Measurements from ENCODE around the gene EPHA6.
"Not testable (repeated sequence)": the region's sequence is repeated elsewhere in the genome, so short reads cannot be mapped to it uniquely, and the experiment has no call there.

EPHA6 gene

GRCh38 chr3:97612632-97613031, 798.2 kb downstream of the EPHA6 start:
- DNase-seq (no peak), ATAC-seq (replicated peaks) (no peak)
- H3K27me3 Mint-ChIP-seq = no peaks in the 10 kb centered on the region
- H3K36me3 Mint-ChIP-seq = no peaks in the 10 kb centered on the region
- H3K27ac Mint-ChIP-seq = no peak overlapping the region
- no peaks in the 10 kb centered on the region for H3K4me1 Mint-ChIP-seq
- peaks cover 0 to 3% of the 10 kb centered on the region in 2 donors for H3K9me3 Mint-ChIP-seq
- H3K4me3 Mint-ChIP-seq = no peak overlapping the region

- peaks cover 0 to 6% of the 10 kb centered on the region in 2 donors for H3K9me3 Mint-ChIP-seq
- H3K27me3 Mint-ChIP-seq = no peaks in the 10 kb centered on the region
- no peak for DNase-seq
- no peak for ATAC-seq (replicated peaks)
- no peaks in the 10 kb centered on the region for H3K4me1 Mint-ChIP-seq
- H3K4me3 Mint-ChIP-seq = no peak overlapping the region
- no peaks in the 10 kb centered on the region for H3K36me3 Mint-ChIP-seq
- no peak overlapping the region for H3K27ac Mint-ChIP-seq
Observed at GRCh38 chr3:97613139-97613538, 798.7 kb downstream of the EPHA6 start.

- not testable (repeated sequence) for DNase-seq; H3K36me3 Mint-ChIP-seq; H3K4me1 Mint-ChIP-seq; H3K4me3 Mint-ChIP-seq; ATAC-seq (replicated peaks); H3K9me3 Mint-ChIP-seq; H3K27ac Mint-ChIP-seq; H3K27me3 Mint-ChIP-seq
Observed at GRCh38 chr3:97620514-97620913, 806.1 kb downstream of the EPHA6 start.

- no peaks in the 10 kb centered on the region for H3K4me1 Mint-ChIP-seq
- H3K27ac Mint-ChIP-seq = no peak overlapping the region
- peaks cover 0 to 2% of the 10 kb centered on the region in 2 donors for H3K9me3 Mint-ChIP-seq
- H3K36me3 Mint-ChIP-seq = no peaks in the 10 kb centered on the region
- H3K27me3 Mint-ChIP-seq = no peaks in the 10 kb centered on the region
- no peak for DNase-seq
- H3K4me3 Mint-ChIP-seq = no peak overlapping the region
- ATAC-seq (replicated peaks) = no peak
Observed at GRCh38 chr3:97636465-97636864, 822.1 kb downstream of the EPHA6 start.

- no peak for ATAC-seq (replicated peaks)
- DNase-seq = no peak
- H3K27me3 Mint-ChIP-seq = no peaks in the 10 kb centered on the region
- no peak overlapping the region for H3K4me3 Mint-ChIP-seq
- H3K36me3 Mint-ChIP-seq = no peaks in the 10 kb centered on the region
- no peaks in the 10 kb centered on the region for H3K4me1 Mint-ChIP-seq
- H3K9me3 Mint-ChIP-seq = no peaks in the 10 kb centered on the region
- no peak overlapping the region for H3K27ac Mint-ChIP-seq
Observed at GRCh38 chr3:97646932-97647331, 832.5 kb downstream of the EPHA6 start.

- Mint-ChIP-seq H3K36me3 (no peaks in the 10 kb centered on the region), H3K4me1 (no peaks in the 10 kb centered on the region), H3K4me3 (no peak overlapping the region), H3K27me3 (no peaks in the 10 kb centered on the region), H3K9me3 (no peaks in the 10 kb centered on the region), H3K27ac (no peak overlapping the region)
- DNase-seq (no peak), ATAC-seq (replicated peaks) (no peak)
Observed at GRCh38 chr3:97647441-97647982, 833.1 kb downstream of the EPHA6 start.

- no peaks in the 10 kb centered on the region for H3K9me3 Mint-ChIP-seq
- no peaks in the 10 kb centered on the region for H3K4me1 Mint-ChIP-seq
- no peak overlapping the region for H3K27ac Mint-ChIP-seq
- H3K36me3 Mint-ChIP-seq = no peaks in the 10 kb centered on the region
- DNase-seq (no peak), ATAC-seq (replicated peaks) (no peak)
- H3K4me3 Mint-ChIP-seq = no peak overlapping the region
- H3K27me3 Mint-ChIP-seq = no peaks in the 10 kb centered on the region
Observed at GRCh38 chr3:97655971-97656370, 841.6 kb downstream of the EPHA6 start.

- DNase-seq (no peak), ATAC-seq (replicated peaks) (no peak)
- H3K9me3 Mint-ChIP-seq = no peaks in the 10 kb centered on the region
- no peak overlapping the region for H3K27ac Mint-ChIP-seq
- no peaks in the 10 kb centered on the region for H3K36me3 Mint-ChIP-seq
- H3K4me3 Mint-ChIP-seq = no peak overlapping the region
- no peaks in the 10 kb centered on the region for H3K27me3 Mint-ChIP-seq
- H3K4me1 Mint-ChIP-seq = no peaks in the 10 kb centered on the region
Observed at GRCh38 chr3:97656638-97657037, 842.2 kb downstream of the EPHA6 start.

GRCh38 chr3:97658668-97659285, 844.4 kb downstream of the EPHA6 start:
- Mint-ChIP-seq H3K27ac (no peak overlapping the region), H3K27me3 (no peaks in the 10 kb centered on the region), H3K4me3 (no peak overlapping the region), H3K9me3 (peaks cover 0 to 2% of the 10 kb centered on the region in 2 donors), H3K4me1 (no peaks in the 10 kb centered on the region), H3K36me3 (no peaks in the 10 kb centered on the region)
- ATAC-seq (replicated peaks) (no peak), DNase-seq (no peak)

- no peaks in the 10 kb centered on the region for H3K4me1 Mint-ChIP-seq
- H3K36me3 Mint-ChIP-seq = no peaks in the 10 kb centered on the region
- no peak overlapping the region for H3K27ac Mint-ChIP-seq
- ATAC-seq (replicated peaks) (no peak), DNase-seq (no peak)
- no peak overlapping the region for H3K4me3 Mint-ChIP-seq
- H3K27me3 Mint-ChIP-seq = no peaks in the 10 kb centered on the region
- peaks cover 0 to 2% of the 10 kb centered on the region in 2 donors for H3K9me3 Mint-ChIP-seq
Observed at GRCh38 chr3:97662264-97662663, 847.9 kb downstream of the EPHA6 start.

- Mint-ChIP-seq H3K27me3 (no peaks in the 10 kb centered on the region), H3K27ac (no peak overlapping the region), H3K4me3 (no peak overlapping the region), H3K4me1 (no peaks in the 10 kb centered on the region), H3K36me3 (no peaks in the 10 kb centered on the region), H3K9me3 (peaks cover 0 to 2% of the 10 kb centered on the region in 2 donors)
- DNase-seq = no peak
- ATAC-seq (replicated peaks) = no peak
Observed at GRCh38 chr3:97662762-97663161, 848.4 kb downstream of the EPHA6 start.

GRCh38 chr3:97665896-97666295, 851.5 kb downstream of the EPHA6 start:
- no peak for DNase-seq
- H3K36me3 Mint-ChIP-seq = no peaks in the 10 kb centered on the region

GRCh38 chr3:97670952-97671351, 856.6 kb downstream of the EPHA6 start:
- no peaks in the 10 kb centered on the region for H3K9me3 Mint-ChIP-seq
- H3K27ac Mint-ChIP-seq = no peak overlapping the region
- no peak overlapping the region for H3K4me3 Mint-ChIP-seq
- ATAC-seq (replicated peaks) (no peak), DNase-seq (no peak)
- peaks cover 0 to 4% of the 10 kb centered on the region in 2 donors for H3K27me3 Mint-ChIP-seq
- H3K36me3 Mint-ChIP-seq = no peaks in the 10 kb centered on the region
- H3K4me1 Mint-ChIP-seq = no peaks in the 10 kb centered on the region

More at GRCh38 chr3:97665896-97666295, 851.5 kb downstream of the EPHA6 start:
- H3K27ac Mint-ChIP-seq = no peak overlapping the region
- ATAC-seq (replicated peaks) = no peak
- H3K4me1 Mint-ChIP-seq = no peaks in the 10 kb centered on the region
- H3K9me3 Mint-ChIP-seq = peaks cover 0 to 2% of the 10 kb centered on the region in 2 donors
- H3K4me3 Mint-ChIP-seq = no peak overlapping the region
- H3K27me3 Mint-ChIP-seq = no peaks in the 10 kb centered on the region

GRCh38 chr3:97673357-97673997, 859.1 kb downstream of the EPHA6 start:
- no peak overlapping the region for H3K4me3 Mint-ChIP-seq
- H3K4me1 Mint-ChIP-seq = no peaks in the 10 kb centered on the region
- ATAC-seq (replicated peaks) = no peak
- H3K27me3 Mint-ChIP-seq = peaks cover 0 to 4% of the 10 kb centered on the region in 2 donors
- DNase-seq = no peak
- H3K27ac Mint-ChIP-seq = no peak overlapping the region
- H3K36me3 Mint-ChIP-seq = no peaks in the 10 kb centered on the region
- H3K9me3 Mint-ChIP-seq = no peaks in the 10 kb centered on the region

- no peak for ATAC-seq (replicated peaks)
- H3K9me3 Mint-ChIP-seq = no peaks in the 10 kb centered on the region
- peaks cover 0 to 4% of the 10 kb centered on the region in 2 donors for H3K27me3 Mint-ChIP-seq
- H3K4me3 Mint-ChIP-seq = no peak overlapping the region
- no peaks in the 10 kb centered on the region for H3K36me3 Mint-ChIP-seq
- H3K27ac Mint-ChIP-seq = no peak overlapping the region
- DNase-seq = no peak
- H3K4me1 Mint-ChIP-seq = no peaks in the 10 kb centered on the region
Observed at GRCh38 chr3:97674461-97674860, 860.1 kb downstream of the EPHA6 start.
